T1000 (cell line): Measurements from ENCODE around the gene ACOT9.
"Not testable (repeated sequence)": the region's sequence is repeated elsewhere in the genome, so short reads cannot be mapped to it uniquely, and the experiment has no call there.

Source experiments
- DNase-seq: peaks from one replicate; lab custom pipeline; 2025; ENCODE audit warnings: mixed read lengths; lab: John Stamatoyannopoulos, UW

Gene ACOT9

DNA sequence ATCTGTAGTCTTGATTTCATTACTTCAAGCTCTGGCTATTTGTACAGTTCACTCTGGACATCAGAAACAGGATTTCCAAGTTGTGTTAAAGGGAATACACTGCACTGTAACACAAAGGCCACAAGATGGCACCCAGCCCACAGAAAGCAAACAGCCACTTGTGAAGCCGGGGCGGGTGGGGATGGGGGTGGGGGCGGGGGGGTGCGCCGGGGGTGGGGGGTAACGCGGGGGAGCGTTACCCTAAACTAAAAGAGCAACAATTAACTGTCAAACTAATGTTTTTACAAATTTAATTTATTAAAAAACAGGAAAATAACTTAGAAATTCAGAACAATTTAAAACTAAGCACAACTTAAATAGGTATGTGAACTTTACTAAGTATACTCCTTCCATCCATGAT, 48.5 kb downstream of the ACOT9 start:
- no peak for DNase-seq

DNA sequence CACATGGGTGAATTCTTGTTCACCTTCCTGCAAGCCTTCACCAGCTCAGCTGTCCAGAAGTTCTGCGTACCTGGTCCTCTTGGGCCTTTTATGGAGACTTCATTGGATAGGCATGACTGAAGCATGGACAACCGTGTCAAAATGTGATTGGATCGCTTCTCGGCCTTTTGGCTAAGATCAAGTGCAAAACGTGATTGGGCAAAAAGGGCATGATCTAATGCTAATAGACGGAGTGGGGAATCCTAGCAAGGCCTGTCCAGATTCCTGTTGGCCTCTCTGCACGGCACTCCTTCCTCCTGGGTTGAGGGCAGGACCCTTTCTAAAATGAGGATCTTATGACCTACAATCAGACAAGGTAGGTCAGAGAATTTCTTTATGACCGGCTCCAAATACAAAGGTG, 50.9 kb downstream of the ACOT9 start:
- no peak for DNase-seq

DNA sequence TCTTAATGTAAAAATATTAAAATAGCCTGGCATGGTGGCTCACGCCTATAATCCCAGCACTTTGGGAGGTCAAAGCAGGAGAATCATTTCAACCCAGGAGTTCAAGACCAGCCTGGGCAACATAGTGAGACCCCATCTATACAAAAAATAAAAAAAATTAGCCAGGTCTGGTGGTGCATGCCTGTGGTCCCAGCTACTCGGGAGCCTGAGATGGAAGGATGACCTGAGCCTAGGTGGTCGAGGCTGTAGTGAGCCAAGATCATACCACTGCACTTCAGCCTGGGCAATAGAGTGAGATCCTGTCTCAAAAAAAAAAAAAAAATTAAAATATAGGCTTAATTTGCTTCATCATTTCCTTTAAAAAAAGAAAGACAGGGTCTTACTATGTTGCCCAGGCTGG, 66.6 kb downstream of the ACOT9 start:
- not testable (repeated sequence) for DNase-seq

DNA sequence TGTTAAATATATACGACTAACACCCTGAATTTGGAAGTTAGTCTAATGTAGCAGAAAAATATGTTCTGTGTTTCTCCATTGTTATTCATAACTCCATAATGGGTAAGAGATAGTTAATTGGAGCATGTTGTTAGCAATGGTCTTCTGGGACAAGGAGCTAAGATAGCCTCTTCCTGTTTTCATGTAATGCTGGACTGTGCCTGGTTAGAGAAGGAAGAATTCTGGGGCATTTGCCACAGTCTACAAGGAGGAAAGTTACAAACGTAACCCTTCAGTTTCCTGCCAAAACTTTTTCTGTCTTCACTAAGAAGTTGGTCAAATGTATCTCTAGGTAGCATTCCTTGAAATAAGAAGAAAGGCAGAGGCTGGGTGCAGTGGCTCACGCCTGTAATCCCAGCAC, 70.0 kb downstream of the ACOT9 start:
- no peak for DNase-seq

DNA sequence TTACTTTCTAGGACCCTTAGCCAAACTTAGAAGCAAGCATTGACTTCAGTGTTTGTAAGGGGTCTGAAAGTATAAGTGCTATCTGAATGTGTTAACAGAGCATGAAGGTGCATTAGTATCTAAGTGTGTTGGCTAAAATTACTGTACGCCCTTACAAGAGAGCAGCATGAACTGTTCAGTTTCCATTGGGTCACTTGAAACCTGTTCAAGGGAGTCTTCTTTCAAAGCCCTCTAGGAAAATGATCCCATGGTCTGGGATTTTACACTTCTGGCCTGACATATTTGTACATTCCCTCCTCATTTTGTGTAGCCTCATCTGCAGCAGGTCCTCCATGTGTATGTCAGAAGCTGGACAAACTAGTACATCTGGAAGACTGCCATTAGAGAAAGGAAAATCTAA, 72.5 kb downstream of the ACOT9 start:
- DNase-seq: no peak

DNA sequence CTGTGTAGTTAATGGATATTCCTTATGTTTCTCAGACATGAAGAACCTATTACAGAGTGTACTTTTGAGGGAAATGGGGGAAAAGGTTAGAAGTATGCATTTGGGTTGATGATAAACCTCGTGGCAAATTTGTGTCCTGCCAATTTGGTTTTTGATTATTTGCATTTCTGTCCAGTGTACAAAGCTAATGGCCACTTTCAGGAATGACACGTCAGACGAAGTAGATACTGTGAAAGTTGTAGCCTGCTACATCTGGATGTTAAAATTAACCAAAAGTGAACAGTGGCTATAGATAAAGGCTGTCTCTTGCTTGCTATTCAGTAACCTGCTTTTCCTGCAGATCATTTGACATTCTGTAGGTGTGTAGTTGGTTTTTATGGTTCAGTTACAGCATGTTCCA, 74.7 kb downstream of the ACOT9 start:
- DNase-seq: no peak

DNA sequence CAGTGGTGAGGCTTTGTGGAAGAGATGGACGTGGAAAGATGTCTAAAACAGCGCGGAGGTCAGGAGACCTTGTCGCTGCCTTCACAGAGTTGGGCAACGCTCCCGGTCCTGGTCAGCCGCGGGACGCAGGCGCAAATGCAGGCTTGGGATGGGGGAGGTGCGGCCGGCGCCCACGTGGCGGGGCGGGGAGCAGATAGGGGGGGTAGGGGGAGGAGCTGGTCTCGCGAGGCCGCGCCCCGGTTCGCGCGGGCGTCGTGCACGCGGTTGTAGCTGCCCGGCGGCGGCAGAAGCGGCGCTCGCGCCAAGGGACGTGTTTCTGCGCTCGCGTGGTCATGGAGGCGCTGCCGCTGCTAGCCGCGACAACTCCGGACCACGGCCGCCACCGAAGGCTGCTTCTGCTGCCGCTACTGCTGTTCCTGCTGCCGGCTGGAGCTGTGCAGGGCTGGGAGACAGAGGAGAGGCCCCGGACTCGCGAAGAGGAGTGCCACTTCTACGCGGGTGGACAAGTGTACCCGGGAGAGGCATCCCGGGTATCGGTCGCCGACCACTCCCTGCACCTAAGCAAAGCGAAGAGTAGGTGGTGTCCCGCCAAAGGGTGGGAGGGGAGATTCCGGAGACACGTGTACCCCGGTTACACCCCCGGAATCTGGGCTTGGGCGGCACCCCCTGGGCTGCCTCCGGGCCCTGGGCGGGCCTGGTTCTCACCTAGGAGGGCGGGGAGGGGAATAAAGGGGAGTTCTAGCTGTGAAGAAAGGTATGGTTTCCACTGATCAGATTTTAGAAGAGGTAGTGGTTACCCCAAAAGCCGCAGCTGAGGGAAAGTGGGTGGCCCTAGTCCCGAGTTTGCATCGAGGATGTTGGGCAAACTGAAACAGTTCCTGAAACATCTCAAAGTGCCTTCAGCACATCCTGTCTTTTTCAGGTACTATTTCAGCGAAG, 75.6 kb downstream of the ACOT9 start, which contains the start of gene PRDX4:
Gene PRDX4, plus strand, starts transcription at position 255 of the 939 bp plus-strand sequence. Its CDS starts 78 bp downstream, at position 333.
- DNase-seq: peak; percentile 56

DNA sequence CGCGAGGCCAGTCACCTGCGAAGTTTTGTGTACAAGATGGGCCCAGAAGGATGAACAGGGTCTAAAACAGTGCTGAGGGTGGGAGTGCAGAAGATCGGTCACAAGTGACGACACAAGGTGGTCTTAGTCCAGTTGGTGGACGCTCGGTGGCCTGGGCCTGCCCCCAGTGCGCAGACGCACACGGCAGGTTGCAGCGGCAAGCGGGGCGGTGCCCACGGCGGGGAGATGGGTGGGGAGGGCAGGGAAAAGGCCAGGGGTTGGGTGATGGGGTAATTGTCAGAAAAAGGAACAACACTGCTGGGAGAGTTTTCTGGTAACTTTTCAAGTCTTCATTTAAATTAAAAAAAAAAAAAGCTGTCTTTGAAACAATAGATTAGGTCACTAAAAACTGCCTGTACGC, 76.8 kb downstream of the ACOT9 start:
- DNase-seq: no peak

DNA sequence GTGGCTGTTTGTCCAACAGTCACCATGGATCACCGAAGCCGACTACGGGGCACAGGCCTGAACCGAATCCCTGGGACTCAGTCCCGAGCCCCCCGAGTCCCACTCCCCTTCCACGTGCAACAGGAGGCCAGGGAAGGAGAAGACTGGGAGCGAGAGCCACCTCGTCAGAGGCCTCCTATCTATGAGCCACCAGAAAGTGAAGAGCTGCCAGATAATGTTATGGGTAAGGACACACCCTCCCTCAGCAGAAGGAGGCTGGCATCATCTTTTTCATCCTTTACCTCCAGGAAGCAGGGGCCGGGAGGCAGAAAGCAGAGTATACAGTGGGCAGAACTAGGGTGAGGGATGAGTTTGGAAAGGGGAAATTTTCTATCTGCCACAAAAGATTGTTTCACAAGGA, 78.6 kb downstream of the ACOT9 start:
- DNase-seq: no peak

DNA sequence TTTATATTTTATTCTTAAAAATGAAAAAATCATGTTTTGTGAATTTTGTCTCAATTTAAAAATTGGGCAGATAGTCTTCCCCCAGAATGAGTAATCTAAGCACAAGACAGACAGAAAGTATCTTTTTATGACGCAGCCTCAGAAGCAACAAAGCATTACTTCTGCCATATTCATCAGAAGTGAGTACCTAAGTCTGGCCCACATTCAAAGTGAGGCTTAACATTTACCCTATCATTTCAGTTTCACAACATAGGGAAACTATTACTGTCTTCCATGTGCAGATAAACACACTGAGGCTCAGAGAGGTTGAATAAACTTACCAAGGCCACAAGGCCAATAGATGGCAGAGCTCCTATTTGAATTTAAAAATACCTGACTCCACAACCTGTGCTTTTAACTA, 80.2 kb downstream of the ACOT9 start:
- no peak for DNase-seq

DNA sequence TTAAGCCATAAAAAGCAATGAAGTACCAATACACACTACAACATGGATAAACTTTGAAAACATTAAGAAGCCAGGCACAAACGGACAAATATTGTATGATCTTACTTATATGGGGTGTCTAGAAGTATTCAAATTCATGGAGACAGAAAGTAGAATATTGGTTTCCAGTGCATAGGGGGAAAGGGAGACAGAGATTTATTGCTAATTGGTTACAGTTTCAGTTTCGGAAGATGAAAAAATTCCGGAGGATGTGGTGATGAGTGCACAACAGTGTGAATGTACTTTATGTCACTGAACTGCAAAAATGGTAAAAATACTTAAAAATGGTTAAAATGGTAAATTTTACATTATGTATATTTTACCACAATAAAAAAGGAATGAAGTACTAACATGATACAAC, 80.9 kb downstream of the ACOT9 start:
- no peak for DNase-seq

DNA sequence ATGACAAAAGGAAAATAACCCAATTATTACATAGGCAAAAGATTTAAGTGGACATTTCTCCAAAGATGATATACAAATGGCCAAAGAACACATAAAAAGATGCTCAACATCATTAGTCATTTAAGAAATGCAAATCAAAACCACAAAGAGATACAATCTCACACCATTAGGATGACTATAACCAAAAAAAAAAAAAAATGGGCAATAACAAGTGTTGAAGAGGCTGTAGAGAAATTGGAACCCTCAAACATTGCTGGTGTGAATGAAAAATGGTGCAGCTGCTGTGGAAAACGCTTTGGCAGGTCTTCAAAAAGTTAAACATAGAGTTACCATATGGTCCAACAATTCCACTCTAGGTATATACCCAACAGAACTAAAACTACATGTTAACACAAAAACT, 81.4 kb downstream of the ACOT9 start:
- DNase-seq: no peak

DNA sequence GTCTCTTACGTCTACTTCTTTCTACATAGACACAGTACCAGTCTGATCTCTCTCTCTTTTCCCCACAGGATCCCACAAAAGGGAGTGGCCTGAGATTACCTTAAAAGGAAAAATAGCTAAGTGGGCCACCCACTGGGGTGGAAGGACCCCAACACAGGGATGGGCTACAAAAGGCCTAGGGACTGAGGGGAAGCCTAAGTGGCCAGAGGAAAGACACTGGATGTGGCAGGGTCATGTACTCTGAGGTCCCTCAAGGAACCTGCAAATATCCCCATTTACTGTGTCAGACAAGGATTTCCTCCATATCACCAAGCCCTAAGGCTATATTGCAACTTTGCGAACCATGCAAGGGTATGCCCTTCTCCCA, 82.3 kb downstream of the ACOT9 start:
- DNase-seq: no peak

DNA sequence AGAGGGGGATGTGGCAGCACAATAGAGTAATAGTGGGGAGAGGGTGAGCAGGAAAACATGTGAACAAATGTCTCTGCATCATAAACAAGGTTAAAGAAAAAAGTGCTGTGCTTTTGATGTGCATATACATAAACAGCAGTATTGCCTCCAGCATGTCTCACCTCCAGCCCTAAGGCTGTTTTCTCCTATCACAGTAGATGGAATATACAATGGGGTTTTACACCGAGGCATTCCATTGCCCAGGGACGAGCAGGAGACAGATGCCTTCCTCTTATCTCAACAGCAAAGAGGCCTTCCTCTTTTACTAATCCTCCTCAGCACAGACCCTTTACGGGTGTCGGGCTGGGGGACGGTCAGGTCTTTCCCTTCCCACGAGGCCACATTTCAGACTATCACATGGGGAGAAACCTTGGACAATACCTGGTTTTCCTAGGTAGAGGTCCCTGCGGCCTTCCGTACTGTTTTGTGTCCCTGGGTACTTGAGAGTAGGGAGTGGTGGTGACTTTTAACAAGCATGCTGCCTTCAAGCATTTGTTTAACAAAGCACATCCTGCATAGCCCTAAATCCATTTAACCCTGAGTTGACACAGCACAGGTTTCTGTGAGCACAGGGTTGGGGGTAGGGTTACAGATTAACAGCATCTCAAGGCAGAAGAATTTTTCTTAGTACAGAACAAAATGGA, 82.9 kb downstream of the ACOT9 start:
- DNase-seq: not testable (repeated sequence)

DNA sequence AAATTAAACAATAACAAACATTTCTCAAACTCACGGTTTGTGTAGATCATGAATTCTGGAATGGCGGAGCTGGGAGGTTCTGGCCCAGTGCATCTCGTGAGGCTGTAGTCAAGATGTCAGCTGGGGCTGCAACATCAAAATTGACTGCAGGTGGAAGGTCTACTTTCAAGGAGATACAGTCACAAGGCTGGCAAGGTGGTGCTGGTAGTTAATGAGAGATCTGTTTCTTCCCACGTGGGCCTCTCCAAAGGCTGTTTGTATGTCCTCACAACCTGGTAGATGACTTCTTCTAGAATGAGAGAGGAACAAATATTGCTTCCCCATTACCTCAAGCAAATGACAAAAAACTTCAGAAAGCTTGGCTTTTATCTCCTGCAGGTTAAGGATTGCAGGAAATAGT, 83.7 kb downstream of the ACOT9 start:
- no peak for DNase-seq

DNA sequence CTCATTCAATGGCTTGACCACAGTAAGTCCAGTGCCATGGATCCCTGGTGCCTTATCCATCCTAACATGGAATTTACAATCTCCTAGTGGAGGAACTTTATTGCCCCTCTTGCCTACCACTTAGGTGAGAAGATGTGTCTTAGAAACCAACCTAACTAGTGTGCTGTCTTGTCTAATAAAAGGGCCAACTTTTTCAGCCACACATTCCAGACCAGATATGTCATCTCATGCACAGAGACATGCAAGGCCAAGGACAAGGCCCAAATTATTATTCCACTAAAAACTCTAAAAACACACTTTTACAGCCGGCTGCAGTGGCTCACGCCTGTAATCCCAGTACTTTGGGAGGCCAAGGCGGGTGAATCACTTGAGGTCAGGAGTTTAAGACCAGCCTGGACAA, 86.4 kb downstream of the ACOT9 start:
- DNase-seq: no peak

DNA sequence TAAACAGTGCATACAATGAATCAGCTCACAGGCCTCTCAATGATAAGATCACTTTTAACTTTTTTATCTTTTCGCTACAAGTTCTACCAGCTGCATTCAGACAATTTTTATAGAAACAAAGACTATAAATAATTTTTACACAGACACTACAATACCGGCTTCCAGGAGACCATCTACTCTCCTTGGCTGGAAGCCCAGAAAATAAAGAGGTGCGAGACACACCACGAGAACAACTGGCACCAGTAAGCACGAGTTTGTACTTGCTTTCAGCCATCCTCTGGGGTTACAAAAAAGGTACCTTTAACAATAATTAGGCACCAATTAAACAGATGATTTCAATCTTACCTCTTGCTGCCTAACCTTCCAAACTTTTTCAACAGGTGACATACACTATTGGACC, 87.0 kb downstream of the ACOT9 start:
- DNase-seq: no peak
